GM12892 (cell line): Measurements from ENCODE around the gene SEPTIN8.

Experiments
- POLR2A ChIP-seq: IDR thresholded peaks from 2 replicates; pipeline ENCODE4 v1.6.1; 2011; ENCODE audit warnings: low read depth, low read length, control low read depth
- POLR2AphosphoS5 ChIP-seq: IDR thresholded peaks from 2 replicates; pipeline ENCODE4 v1.6.1; 2011; ENCODE audit warnings: low read depth, low read length, control low read depth

- TF ChIP-seq POLR2AphosphoS5: no peak
- TF ChIP-seq POLR2A: no peak
Measured at GRCh38 chr5:132761321-132762240, 15.5 kb downstream of the SEPTIN8 start.
